Fibroblast of lung (primary cell): ENCODE results near the gene TAS2R41.

Experiments used
- EZH2 ChIP-seq: IDR thresholded peaks from 2 replicates; pipeline ENCODE4 v1.5.1; 2012; ENCODE audit warnings: low read length, control low read depth, mild to moderate bottlenecking; ENCODE audit errors: missing control alignments
- TF ChIP-seq, protein P1 (sequence below), 2 donors: IDR thresholded peaks in 1 of 2; conservative IDR thresholded peaks in 1 of 2; 1 replicate in 1 of 2; 2 replicates in 1 of 2; pipeline ENCODE4 v1.5.1; 2011 to 2012; ENCODE audit warnings: low read length in 2 of 2, control low read depth in 1 of 2, inconsistent platforms in 1 of 2, low read depth in 1 of 2, mild to moderate bottlenecking in 1 of 2

DNA sequence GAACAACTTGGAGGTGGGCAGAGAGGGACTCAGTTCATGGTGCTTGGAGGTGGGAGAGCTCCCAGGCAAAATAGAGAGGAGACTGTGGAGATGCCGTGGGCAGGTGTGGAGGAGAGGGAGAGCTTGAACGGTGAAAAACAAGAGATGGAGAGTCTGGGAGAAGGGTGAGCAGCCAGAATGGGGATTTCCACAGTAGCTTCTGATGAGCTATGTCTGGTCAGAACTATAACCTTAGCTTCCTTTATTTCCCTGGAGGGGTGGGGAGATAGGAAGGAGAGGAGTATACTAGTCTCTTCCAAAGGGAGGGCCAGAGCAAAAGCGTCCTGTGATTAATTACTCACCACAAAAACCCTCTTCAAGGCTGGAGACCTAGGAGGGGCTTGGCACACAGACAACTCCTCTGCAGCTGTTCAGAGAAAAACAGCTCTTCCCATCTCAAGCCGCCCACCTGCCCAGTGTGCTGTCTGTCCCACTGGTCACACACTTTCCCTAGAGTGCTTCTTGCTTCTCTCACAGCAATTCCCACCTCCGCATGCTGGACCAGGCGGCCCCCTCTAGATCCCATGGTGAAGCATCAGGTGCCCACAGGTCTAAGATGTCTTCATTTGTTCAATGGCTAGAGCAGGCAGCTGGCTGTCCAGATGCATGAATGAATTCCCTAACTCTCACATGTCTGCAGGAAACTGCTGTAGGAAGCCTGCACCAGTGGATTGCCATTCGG is 41.9 kb downstream of the TAS2R41 start:
- TF ChIP-seq, protein P1, sequence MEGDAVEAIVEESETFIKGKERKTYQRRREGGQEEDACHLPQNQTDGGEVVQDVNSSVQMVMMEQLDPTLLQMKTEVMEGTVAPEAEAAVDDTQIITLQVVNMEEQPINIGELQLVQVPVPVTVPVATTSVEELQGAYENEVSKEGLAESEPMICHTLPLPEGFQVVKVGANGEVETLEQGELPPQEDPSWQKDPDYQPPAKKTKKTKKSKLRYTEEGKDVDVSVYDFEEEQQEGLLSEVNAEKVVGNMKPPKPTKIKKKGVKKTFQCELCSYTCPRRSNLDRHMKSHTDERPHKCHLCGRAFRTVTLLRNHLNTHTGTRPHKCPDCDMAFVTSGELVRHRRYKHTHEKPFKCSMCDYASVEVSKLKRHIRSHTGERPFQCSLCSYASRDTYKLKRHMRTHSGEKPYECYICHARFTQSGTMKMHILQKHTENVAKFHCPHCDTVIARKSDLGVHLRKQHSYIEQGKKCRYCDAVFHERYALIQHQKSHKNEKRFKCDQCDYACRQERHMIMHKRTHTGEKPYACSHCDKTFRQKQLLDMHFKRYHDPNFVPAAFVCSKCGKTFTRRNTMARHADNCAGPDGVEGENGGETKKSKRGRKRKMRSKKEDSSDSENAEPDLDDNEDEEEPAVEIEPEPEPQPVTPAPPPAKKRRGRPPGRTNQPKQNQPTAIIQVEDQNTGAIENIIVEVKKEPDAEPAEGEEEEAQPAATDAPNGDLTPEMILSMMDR (conservative IDR thresholded peaks at IDR 0.05 in 1 of 2, IDR thresholded peaks at IDR 0.05 in 1 of 2; ENCODE audit: low read depth in 1 of 2, low read length in 2 of 2) = no peak
- no peak for TF ChIP-seq EZH2
